ENCODE results near the gene CFAP99. TPM values are rescaled to one million over a fixed set of nuclear protein-coding genes. Genes with fewer than 3 reads are reported as not detected.

CFAP99 gene
- total and polyA plus RNA-seq, 9 of the 15 experiments (the other 6 are each of a cell fraction or from before 2014, with no cell fraction given): 0.07 to 0.18 (median 0.09) TPM; not detected in 6

DNA sequence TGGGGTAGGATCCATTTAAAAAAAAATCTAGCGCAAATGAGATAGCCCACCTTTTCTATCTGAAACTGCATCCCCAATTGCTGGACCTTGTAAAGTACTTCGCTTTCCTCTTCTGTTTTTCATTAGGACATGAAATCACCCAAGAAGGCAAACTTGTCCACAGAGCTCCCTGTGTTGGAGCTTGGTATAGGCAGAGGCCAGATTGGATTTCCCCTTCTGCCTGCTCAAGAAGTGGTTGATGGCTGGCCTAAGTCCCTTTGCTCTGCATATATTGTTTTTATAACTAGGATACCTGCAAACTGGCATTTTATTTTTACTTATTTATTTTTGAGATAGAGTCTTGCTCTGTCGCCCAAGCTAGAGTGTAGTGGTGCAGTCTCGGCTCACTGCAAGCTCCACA is 78.6 kb downstream of the CFAP99 start (continued):
- TF ChIP-seq, protein P1, sequence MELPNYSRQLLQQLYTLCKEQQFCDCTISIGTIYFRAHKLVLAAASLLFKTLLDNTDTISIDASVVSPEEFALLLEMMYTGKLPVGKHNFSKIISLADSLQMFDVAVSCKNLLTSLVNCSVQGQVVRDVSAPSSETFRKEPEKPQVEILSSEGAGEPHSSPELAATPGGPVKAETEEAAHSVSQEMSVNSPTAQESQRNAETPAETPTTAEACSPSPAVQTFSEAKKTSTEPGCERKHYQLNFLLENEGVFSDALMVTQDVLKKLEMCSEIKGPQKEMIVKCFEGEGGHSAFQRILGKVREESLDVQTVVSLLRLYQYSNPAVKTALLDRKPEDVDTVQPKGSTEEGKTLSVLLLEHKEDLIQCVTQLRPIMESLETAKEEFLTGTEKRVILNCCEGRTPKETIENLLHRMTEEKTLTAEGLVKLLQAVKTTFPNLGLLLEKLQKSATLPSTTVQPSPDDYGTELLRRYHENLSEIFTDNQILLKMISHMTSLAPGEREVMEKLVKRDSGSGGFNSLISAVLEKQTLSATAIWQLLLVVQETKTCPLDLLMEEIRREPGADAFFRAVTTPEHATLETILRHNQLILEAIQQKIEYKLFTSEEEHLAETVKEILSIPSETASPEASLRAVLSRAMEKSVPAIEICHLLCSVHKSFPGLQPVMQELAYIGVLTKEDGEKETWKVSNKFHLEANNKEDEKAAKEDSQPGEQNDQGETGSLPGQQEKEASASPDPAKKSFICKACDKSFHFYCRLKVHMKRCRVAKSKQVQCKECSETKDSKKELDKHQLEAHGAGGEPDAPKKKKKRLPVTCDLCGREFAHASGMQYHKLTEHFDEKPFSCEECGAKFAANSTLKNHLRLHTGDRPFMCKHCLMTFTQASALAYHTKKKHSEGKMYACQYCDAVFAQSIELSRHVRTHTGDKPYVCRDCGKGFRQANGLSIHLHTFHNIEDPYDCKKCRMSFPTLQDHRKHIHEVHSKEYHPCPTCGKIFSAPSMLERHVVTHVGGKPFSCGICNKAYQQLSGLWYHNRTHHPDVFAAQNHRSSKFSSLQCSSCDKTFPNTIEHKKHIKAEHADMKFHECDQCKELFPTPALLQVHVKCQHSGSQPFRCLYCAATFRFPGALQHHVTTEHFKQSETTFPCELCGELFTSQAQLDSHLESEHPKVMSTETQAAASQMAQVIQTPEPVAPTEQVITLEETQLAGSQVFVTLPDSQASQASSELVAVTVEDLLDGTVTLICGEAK (IDR thresholded peaks at IDR 0.05): no peak
- TF ChIP-seq, protein P1 (CRISPR knock-in tag; IDR thresholded peaks at IDR 0.05): no peak
- TF ChIP-seq TARDBP (IDR thresholded peaks at IDR 0.05): no peak
- TF ChIP-seq TBP (optimal IDR thresholded peaks at IDR 0.05; ENCODE audit: low read depth, low read length): no peak
- no peak for TF ChIP-seq ZNF785 (CRISPR knock-in tag; IDR thresholded peaks at IDR 0.05)
- no peak for TF ChIP-seq POLR2AphosphoS5 (IDR thresholded peaks at IDR 0.05; ENCODE audit: control insufficient read depth, insufficient read depth, low read depth, low read length)
- no peak for TF ChIP-seq NCOA2 (IDR thresholded peaks at IDR 0.05; ENCODE audit: partially characterized antibody in 2 of 2)
- TF ChIP-seq, protein P2, sequence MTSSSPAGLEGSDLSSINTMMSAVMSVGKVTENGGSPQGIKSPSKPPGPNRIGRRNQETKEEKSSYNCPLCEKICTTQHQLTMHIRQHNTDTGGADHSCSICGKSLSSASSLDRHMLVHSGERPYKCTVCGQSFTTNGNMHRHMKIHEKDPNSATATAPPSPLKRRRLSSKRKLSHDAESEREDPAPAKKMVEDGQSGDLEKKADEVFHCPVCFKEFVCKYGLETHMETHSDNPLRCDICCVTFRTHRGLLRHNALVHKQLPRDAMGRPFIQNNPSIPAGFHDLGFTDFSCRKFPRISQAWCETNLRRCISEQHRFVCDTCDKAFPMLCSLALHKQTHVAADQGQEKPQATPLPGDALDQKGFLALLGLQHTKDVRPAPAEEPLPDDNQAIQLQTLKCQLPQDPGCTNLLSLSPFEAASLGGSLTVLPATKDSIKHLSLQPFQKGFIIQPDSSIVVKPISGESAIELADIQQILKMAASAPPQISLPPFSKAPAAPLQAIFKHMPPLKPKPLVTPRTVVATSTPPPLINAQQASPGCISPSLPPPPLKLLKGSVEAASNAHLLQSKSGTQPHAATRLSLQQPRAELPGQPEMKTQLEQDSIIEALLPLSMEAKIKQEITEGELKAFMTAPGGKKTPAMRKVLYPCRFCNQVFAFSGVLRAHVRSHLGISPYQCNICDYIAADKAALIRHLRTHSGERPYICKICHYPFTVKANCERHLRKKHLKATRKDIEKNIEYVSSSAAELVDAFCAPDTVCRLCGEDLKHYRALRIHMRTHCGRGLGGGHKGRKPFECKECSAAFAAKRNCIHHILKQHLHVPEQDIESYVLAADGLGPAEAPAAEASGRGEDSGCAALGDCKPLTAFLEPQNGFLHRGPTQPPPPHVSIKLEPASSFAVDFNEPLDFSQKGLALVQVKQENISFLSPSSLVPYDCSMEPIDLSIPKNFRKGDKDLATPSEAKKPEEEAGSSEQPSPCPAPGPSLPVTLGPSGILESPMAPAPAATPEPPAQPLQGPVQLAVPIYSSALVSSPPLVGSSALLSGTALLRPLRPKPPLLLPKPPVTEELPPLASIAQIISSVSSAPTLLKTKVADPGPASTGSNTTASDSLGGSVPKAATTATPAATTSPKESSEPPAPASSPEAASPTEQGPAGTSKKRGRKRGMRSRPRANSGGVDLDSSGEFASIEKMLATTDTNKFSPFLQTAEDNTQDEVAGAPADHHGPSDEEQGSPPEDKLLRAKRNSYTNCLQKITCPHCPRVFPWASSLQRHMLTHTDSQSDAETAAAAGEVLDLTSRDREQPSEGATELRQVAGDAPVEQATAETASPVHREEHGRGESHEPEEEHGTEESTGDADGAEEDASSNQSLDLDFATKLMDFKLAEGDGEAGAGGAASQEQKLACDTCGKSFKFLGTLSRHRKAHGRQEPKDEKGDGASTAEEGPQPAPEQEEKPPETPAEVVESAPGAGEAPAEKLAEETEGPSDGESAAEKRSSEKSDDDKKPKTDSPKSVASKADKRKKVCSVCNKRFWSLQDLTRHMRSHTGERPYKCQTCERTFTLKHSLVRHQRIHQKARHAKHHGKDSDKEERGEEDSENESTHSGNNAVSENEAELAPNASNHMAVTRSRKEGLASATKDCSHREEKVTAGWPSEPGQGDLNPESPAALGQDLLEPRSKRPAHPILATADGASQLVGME (CRISPR knock-in tag; IDR thresholded peaks at IDR 0.05): no peak
- TF ChIP-seq CBFB (CRISPR knock-in tag; IDR thresholded peaks at IDR 0.05): no peak

Data from K562 (cell line).